IPS-15b (cell line): ENCODE results near the gene PPP1R15B.

Source experiments
- H3K27me3 ChIP-seq: one replicate; pipeline ENCODE4 v1.6.1; 2013; ENCODE audit warnings: low read length; ENCODE audit not compliant: control insufficient read depth, insufficient read depth
- H3K36me3 ChIP-seq: one replicate; pipeline ENCODE4 v1.6.1; 2013; ENCODE audit warnings: low read length; ENCODE audit not compliant: control insufficient read depth, insufficient read depth
- H3K4me1 ChIP-seq: one replicate; pipeline ENCODE4 v1.6.1; 2013; ENCODE audit warnings: mild to moderate bottlenecking, low read length; ENCODE audit not compliant: control insufficient read depth, insufficient read depth
- H3K4me3 ChIP-seq: one replicate; pipeline ENCODE4 v1.5.1; 2013; ENCODE audit warnings: low read depth, low read length
- H3K9ac ChIP-seq: one replicate; pipeline ENCODE4 v1.6.1; 2013; ENCODE audit warnings: low read depth, mild to moderate bottlenecking, low read length
- H3K9me3 ChIP-seq: one replicate; pipeline ENCODE4 v1.6.1; 2013; ENCODE audit warnings: mild to moderate bottlenecking, low read length; ENCODE audit not compliant: control insufficient read depth, insufficient read depth

PPP1R15B gene

GRCh38 chr1:204442376-204443259, 31.0 kb upstream of the PPP1R15B start:
- peaks cover 8% of the 10 kb centered on the region for H3K4me1 ChIP-seq
- peaks cover 31% of the 10 kb centered on the region for H3K36me3 ChIP-seq
- H3K4me3 ChIP-seq: no peak overlapping the region
- no peak overlapping the region for H3K9ac ChIP-seq
- H3K9me3 ChIP-seq: no peaks in the 10 kb centered on the region
- no peaks in the 10 kb centered on the region for H3K27me3 ChIP-seq

- Histone ChIP-seq H3K36me3 (peaks cover 28% of the 10 kb centered on the region), H3K27me3 (no peaks in the 10 kb centered on the region), H3K4me3 (no peak overlapping the region)
These were observed 29.9 kb upstream of the PPP1R15B start for GRCh38 chr1:204441558-204441957.

GRCh38 chr1:204439621-204440375, 28.2 kb upstream of the PPP1R15B start:
- no peaks in the 10 kb centered on the region for H3K9me3 ChIP-seq
- no peak overlapping the region for H3K9ac ChIP-seq
- H3K4me1 ChIP-seq: no peaks in the 10 kb centered on the region

More at GRCh38 chr1:204441558-204441957, 29.9 kb upstream of the PPP1R15B start:
- Histone ChIP-seq H3K9me3 (no peaks in the 10 kb centered on the region), H3K4me1 (peaks cover 5% of the 10 kb centered on the region), H3K9ac (no peak overlapping the region)

GRCh38 chr1:204438628-204439027, 27.0 kb upstream of the PPP1R15B start:
- peaks cover 26% of the 10 kb centered on the region for H3K36me3 ChIP-seq
- no peaks in the 10 kb centered on the region for H3K27me3 ChIP-seq
- no peaks in the 10 kb centered on the region for H3K9me3 ChIP-seq
- H3K9ac ChIP-seq: no peak overlapping the region
- no peak overlapping the region for H3K4me3 ChIP-seq
- no peaks in the 10 kb centered on the region for H3K4me1 ChIP-seq

More at GRCh38 chr1:204439621-204440375, 28.2 kb upstream of the PPP1R15B start:
- Histone ChIP-seq H3K4me3 (no peak overlapping the region), H3K27me3 (no peaks in the 10 kb centered on the region), H3K36me3 (peaks cover 28% of the 10 kb centered on the region)

GRCh38 chr1:204437796-204438570, 26.4 kb upstream of the PPP1R15B start:
- Histone ChIP-seq H3K36me3 (peaks cover 24% of the 10 kb centered on the region), H3K9ac (no peak overlapping the region), H3K27me3 (no peaks in the 10 kb centered on the region), H3K4me1 (no peaks in the 10 kb centered on the region), H3K9me3 (no peaks in the 10 kb centered on the region), H3K4me3 (no peak overlapping the region)

GRCh38 chr1:204435872-204436271, 24.3 kb upstream of the PPP1R15B start:
- peaks cover 15% of the 10 kb centered on the region for H3K36me3 ChIP-seq
- no peak overlapping the region for H3K4me3 ChIP-seq
- no peaks in the 10 kb centered on the region for H3K4me1 ChIP-seq
- H3K9ac ChIP-seq: no peak overlapping the region
- H3K27me3 ChIP-seq: no peaks in the 10 kb centered on the region
- no peaks in the 10 kb centered on the region for H3K9me3 ChIP-seq

- no peaks in the 10 kb centered on the region for H3K4me1 ChIP-seq
- H3K27me3 ChIP-seq: no peaks in the 10 kb centered on the region
- H3K9ac ChIP-seq: no peak overlapping the region
- no peak overlapping the region for H3K4me3 ChIP-seq
- no peaks in the 10 kb centered on the region for H3K9me3 ChIP-seq
- peaks cover 15% of the 10 kb centered on the region for H3K36me3 ChIP-seq
These were observed 23.8 kb upstream of the PPP1R15B start for GRCh38 chr1:204435381-204435831.

- Histone ChIP-seq H3K4me3 (no peak overlapping the region), H3K9me3 (no peaks in the 10 kb centered on the region), H3K36me3 (peaks cover 15% of the 10 kb centered on the region), H3K27me3 (no peaks in the 10 kb centered on the region), H3K4me1 (no peaks in the 10 kb centered on the region), H3K9ac (no peak overlapping the region)
These were observed 22.6 kb upstream of the PPP1R15B start for GRCh38 chr1:204434116-204434755.

GRCh38 chr1:204432708-204433107, 21.1 kb upstream of the PPP1R15B start:
- no peaks in the 10 kb centered on the region for H3K9me3 ChIP-seq

GRCh38 chr1:204431310-204432184, 19.9 kb upstream of the PPP1R15B start:
- no peak overlapping the region for H3K4me3 ChIP-seq
- no peaks in the 10 kb centered on the region for H3K9me3 ChIP-seq
- peaks cover 10% of the 10 kb centered on the region for H3K36me3 ChIP-seq
- no peaks in the 10 kb centered on the region for H3K4me1 ChIP-seq
- no peaks in the 10 kb centered on the region for H3K27me3 ChIP-seq
- H3K9ac ChIP-seq: no peak overlapping the region

More at GRCh38 chr1:204432708-204433107, 21.1 kb upstream of the PPP1R15B start:
- H3K4me1 ChIP-seq: no peaks in the 10 kb centered on the region
- peaks cover 10% of the 10 kb centered on the region for H3K36me3 ChIP-seq
- H3K4me3 ChIP-seq: no peak overlapping the region
- no peak overlapping the region for H3K9ac ChIP-seq
- H3K27me3 ChIP-seq: no peaks in the 10 kb centered on the region
